Fibroblast of lung (primary cell): Measurements from ENCODE around the gene ASB18. TPM values are rescaled to one million over a fixed set of nuclear protein-coding genes. Genes with fewer than 3 reads are reported as not detected.
A peak's percentile ranks its signal among the peaks of the same experiment; 100 is the strongest.

Source experiments
- DNase-seq, 2 donors: peaks; one replicate each; pipeline versions ENCODE4 v3.0.0 to v3.0.0-alpha.2; 2010; ENCODE audit warnings: low read depth in 2 of 2
- H2AFZ ChIP-seq: 2 replicates; pipeline ENCODE4 v1.5.1; 2012; ENCODE audit warnings: low read length, control low read depth, inconsistent platforms
- H3K27ac ChIP-seq: 2 replicates; pipeline ENCODE4 v1.5.1; 2011; ENCODE audit warnings: low read length, control low read depth; ENCODE audit not compliant: insufficient read depth
- H3K27me3 ChIP-seq: 2 replicates; pipeline ENCODE4 v1.5.1; 2011; ENCODE audit warnings: mild to moderate bottlenecking, low read length; ENCODE audit not compliant: control insufficient read depth, insufficient read depth
- H3K36me3 ChIP-seq: 2 replicates; pipeline ENCODE4 v1.5.1; 2011; ENCODE audit warnings: low read length; ENCODE audit not compliant: control insufficient read depth, insufficient read depth
- H3K4me1 ChIP-seq: 2 replicates; pipeline ENCODE4 v1.5.1; 2011; ENCODE audit warnings: low read length; ENCODE audit not compliant: control insufficient read depth, insufficient read depth; ENCODE audit errors: extremely low read depth
- H3K4me2 ChIP-seq: 2 replicates; pipeline ENCODE4 v1.5.1; 2011; ENCODE audit warnings: low read length, control low read depth; ENCODE audit not compliant: insufficient read depth; ENCODE audit errors: extremely low read depth
- H3K4me3 ChIP-seq, 4 experiments: fragments of 200-600 bp in 1 of 4; sonication (generic) in 1 of 4; replicated peaks in 1 of 4; 2 replicates each; pipeline ENCODE4 v1.5.1; 2011 to 2016; ENCODE audit warnings: low read length in 4 of 4, low read depth in 3 of 4, mild to moderate bottlenecking in 3 of 4, control low read depth in 2 of 4, inconsistent platforms in 1 of 4, mixed read lengths in 1 of 4; ENCODE audit not compliant: insufficient read depth in 1 of 4; ENCODE audit errors: control extremely low read depth in 1 of 4
- H3K79me2 ChIP-seq: 2 replicates; pipeline ENCODE4 v1.5.1; 2012; ENCODE audit warnings: mild to moderate bottlenecking, low read length, inconsistent platforms; ENCODE audit not compliant: control insufficient read depth, insufficient read depth
- H3K9ac ChIP-seq: 2 replicates; pipeline ENCODE4 v1.5.1; 2011; ENCODE audit warnings: mild to moderate bottlenecking, low read length, control low read depth; ENCODE audit not compliant: insufficient read depth
- H3K9me3 ChIP-seq: 2 replicates; pipeline ENCODE4 v1.5.1; 2012; ENCODE audit warnings: low read depth, low read length; ENCODE audit not compliant: control insufficient read depth, insufficient read depth
- H4K20me1 ChIP-seq: 2 replicates; pipeline ENCODE4 v1.5.1; 2011; ENCODE audit warnings: low read length; ENCODE audit not compliant: control insufficient read depth, insufficient read depth; ENCODE audit errors: extremely low read depth
- CTCF ChIP-seq, 2 donors: IDR thresholded peaks in 1 of 2; conservative IDR thresholded peaks in 1 of 2; 1 replicate in 1 of 2; 2 replicates in 1 of 2; pipeline ENCODE4 v1.5.1; 2011 to 2012; ENCODE audit warnings: low read length in 2 of 2, control low read depth in 1 of 2, inconsistent platforms in 1 of 2, low read depth in 1 of 2, mild to moderate bottlenecking in 1 of 2
- EZH2 ChIP-seq: IDR thresholded peaks from 2 replicates; pipeline ENCODE4 v1.5.1; 2012; ENCODE audit warnings: low read length, control low read depth, mild to moderate bottlenecking; ENCODE audit errors: missing control alignments
- polyA plus RNA-seq, 2 donors: library from polyadenylated mRNA; depleted of rRNA in 1 of 2; stranded (reverse) in 1 of 2; unstranded in 1 of 2; fragments of >200 nt; gene quantifications; 2 replicates each; pipeline ENCODE4 v1.2.1, GENCODE V29; 2011 to 2012; ENCODE audit warnings: missing spikeins in 1 of 2
- total RNA-seq: library from RNA; depleted of rRNA; stranded (reverse); fragments of >200 nt; gene quantifications from 2 replicates; pipeline ENCODE4 v1.2.1, GENCODE V29; 2014

ASB18 gene
- total and polyA plus RNA-seq, 2 donors (not counting 1 experiment from before 2014, with no cell fraction given) = not detected

GRCh38 chr2:236164925-236165841 lies 99.0 kb downstream of the ASB18 start:
- Histone ChIP-seq H3K36me3 (no peaks in the 10 kb centered on the region), H2AFZ (no peak overlapping the region), H3K4me2 (no peak overlapping the region), H3K27ac (no peak overlapping the region), H3K9me3 (no peaks in the 10 kb centered on the region), H3K27me3 (peaks cover 77% of the 10 kb centered on the region), H3K79me2 (no peaks in the 10 kb centered on the region), H4K20me1 (no peaks in the 10 kb centered on the region), H3K9ac (no peak overlapping the region), H3K4me3 (peak overlapping the region in 1 of 4 experiments; percentile 44), H3K4me1 (no peaks in the 10 kb centered on the region)
- DNase-seq = no peak
- TF ChIP-seq EZH2 (peak; percentile 85), CTCF (conservative IDR thresholded peaks at IDR 0.05 in 1 of 2, IDR thresholded peaks at IDR 0.05 in 1 of 2; ENCODE audit: low read depth in 1 of 2, low read length in 2 of 2) (no peak)

GRCh38 chr2:236164201-236164924 lies 99.8 kb downstream of the ASB18 start:
- no peak for TF ChIP-seq CTCF (conservative IDR thresholded peaks at IDR 0.05 in 1 of 2, IDR thresholded peaks at IDR 0.05 in 1 of 2; ENCODE audit: low read depth in 1 of 2, low read length in 2 of 2)
- no peak for TF ChIP-seq EZH2
- H3K4me1 ChIP-seq = no peaks in the 10 kb centered on the region
- no peak overlapping the region for H2AFZ ChIP-seq
- no peaks in the 10 kb centered on the region for H3K36me3 ChIP-seq
- H3K4me2 ChIP-seq = peak overlapping the region; percentile 49
- no peaks in the 10 kb centered on the region for H4K20me1 ChIP-seq
- no peak overlapping the region for H3K27ac ChIP-seq
- peak overlapping the region in 3 of 4 experiments; percentile 16 to 44 (median 20) for H3K4me3 ChIP-seq
- no peaks in the 10 kb centered on the region for H3K79me2 ChIP-seq
- H3K9me3 ChIP-seq = no peaks in the 10 kb centered on the region
- no peak overlapping the region for H3K9ac ChIP-seq
- H3K27me3 ChIP-seq = peaks cover 70% of the 10 kb centered on the region
- peak in 1 of 2 donors; percentile 22 for DNase-seq

GRCh38 chr2:236163471-236164200 lies 100.6 kb downstream of the ASB18 start:
- Histone ChIP-seq H3K36me3 (no peaks in the 10 kb centered on the region), H3K27me3 (peaks cover 63% of the 10 kb centered on the region)

More at GRCh38 chr2:236163471-236164200, 100.6 kb downstream of the ASB18 start:
- DNase-seq = no peak
- peak overlapping the region; percentile 49 for H3K4me2 ChIP-seq
- H3K4me1 ChIP-seq = no peaks in the 10 kb centered on the region
- H2AFZ ChIP-seq = no peak overlapping the region
- peak overlapping the region in 2 of 4 experiments; percentile 20 to 44 for H3K4me3 ChIP-seq
- no peaks in the 10 kb centered on the region for H3K79me2 ChIP-seq
- H3K27ac ChIP-seq = no peak overlapping the region
- no peaks in the 10 kb centered on the region for H4K20me1 ChIP-seq
- TF ChIP-seq CTCF (conservative IDR thresholded peaks at IDR 0.05 in 1 of 2, IDR thresholded peaks at IDR 0.05 in 1 of 2; ENCODE audit: low read depth in 1 of 2, low read length in 2 of 2) = no peak
- peak; percentile 75 for TF ChIP-seq EZH2
- no peak overlapping the region for H3K9ac ChIP-seq
- H3K9me3 ChIP-seq = no peaks in the 10 kb centered on the region
